ACC112 (cell line): Measurements from ENCODE around the gene RAET1L.

Experiments
- H2AFZ ChIP-seq: fragments of 200-600 bp; sonication (generic); one replicate; pipeline ENCODE4 v1.6.0; 2017; ENCODE audit warnings: antibody characterized with exemption, low read length; ENCODE audit not compliant: unreplicated experiment
- H3K27ac ChIP-seq: fragments of 200-600 bp; sonication (generic); 2 replicates; pipeline ENCODE4 v1.5.1; 2014; ENCODE audit warnings: low read depth, mild to moderate bottlenecking, antibody characterized with exemption, low read length, moderate library complexity
- H3K27me3 ChIP-seq: fragments of 200-600 bp; sonication (generic); 2 replicates; pipeline ENCODE4 v1.6.1; 2014; ENCODE audit warnings: mild to moderate bottlenecking, antibody characterized with exemption, low read length, moderate library complexity, mixed read lengths; ENCODE audit not compliant: insufficient read depth
- H3K36me3 ChIP-seq: fragments of 200-600 bp; sonication (generic); 2 replicates; pipeline ENCODE4 v1.6.1; 2016; ENCODE audit warnings: mild to moderate bottlenecking, antibody characterized with exemption, low read length, moderate library complexity, mixed read lengths; ENCODE audit not compliant: insufficient read depth
- H3K4me1 ChIP-seq: fragments of 200-600 bp; sonication (generic); one replicate; pipeline ENCODE4 v1.6.1; 2016; ENCODE audit warnings: low read length, mixed read lengths; ENCODE audit not compliant: insufficient read depth, unreplicated experiment, control insufficient read depth
- H3K4me3 ChIP-seq: fragments of 200-600 bp; sonication (generic); 2 replicates; pipeline ENCODE4 v1.5.1; 2014; ENCODE audit warnings: mild to moderate bottlenecking, low read depth, low read length
- H3K79me2 ChIP-seq: fragments of 200-600 bp; sonication (generic); one replicate; pipeline ENCODE4 v1.6.0; 2016; ENCODE audit warnings: low read length; ENCODE audit not compliant: control insufficient read depth, unreplicated experiment, insufficient read depth

Gene RAET1L

GRCh38 chr6:150044621-150045145 lies 19.4 kb upstream of the RAET1L start:
- H3K36me3 ChIP-seq, result no peaks in the 10 kb centered on the region
- no peak overlapping the region for H3K4me3 ChIP-seq
- no peaks in the 10 kb centered on the region for H3K4me1 ChIP-seq
- no peak overlapping the region for H2AFZ ChIP-seq
- H3K27ac ChIP-seq, result no peak overlapping the region
- no peaks in the 10 kb centered on the region for H3K79me2 ChIP-seq
- peaks cover 68% of the 10 kb centered on the region for H3K27me3 ChIP-seq

- H3K27me3 ChIP-seq, result peaks cover 78% of the 10 kb centered on the region
Observed at GRCh38 chr6:150043501-150044412, 18.4 kb upstream of the RAET1L start.

GRCh38 chr6:150043096-150043495 lies 17.8 kb upstream of the RAET1L start:
- Histone ChIP-seq H3K36me3 (no peaks in the 10 kb centered on the region), H3K27me3 (peaks cover 81% of the 10 kb centered on the region), H3K27ac (no peak overlapping the region), H3K4me3 (no peak overlapping the region), H2AFZ (no peak overlapping the region), H3K4me1 (peaks cover under 1% of the 10 kb centered on the region), H3K79me2 (no peaks in the 10 kb centered on the region)

More at GRCh38 chr6:150043501-150044412, 18.4 kb upstream of the RAET1L start:
- no peaks in the 10 kb centered on the region for H3K4me1 ChIP-seq
- no peaks in the 10 kb centered on the region for H3K79me2 ChIP-seq
- no peak overlapping the region for H3K4me3 ChIP-seq
- H3K36me3 ChIP-seq, result no peaks in the 10 kb centered on the region
- H2AFZ ChIP-seq, result no peak overlapping the region
- no peak overlapping the region for H3K27ac ChIP-seq

DNA sequence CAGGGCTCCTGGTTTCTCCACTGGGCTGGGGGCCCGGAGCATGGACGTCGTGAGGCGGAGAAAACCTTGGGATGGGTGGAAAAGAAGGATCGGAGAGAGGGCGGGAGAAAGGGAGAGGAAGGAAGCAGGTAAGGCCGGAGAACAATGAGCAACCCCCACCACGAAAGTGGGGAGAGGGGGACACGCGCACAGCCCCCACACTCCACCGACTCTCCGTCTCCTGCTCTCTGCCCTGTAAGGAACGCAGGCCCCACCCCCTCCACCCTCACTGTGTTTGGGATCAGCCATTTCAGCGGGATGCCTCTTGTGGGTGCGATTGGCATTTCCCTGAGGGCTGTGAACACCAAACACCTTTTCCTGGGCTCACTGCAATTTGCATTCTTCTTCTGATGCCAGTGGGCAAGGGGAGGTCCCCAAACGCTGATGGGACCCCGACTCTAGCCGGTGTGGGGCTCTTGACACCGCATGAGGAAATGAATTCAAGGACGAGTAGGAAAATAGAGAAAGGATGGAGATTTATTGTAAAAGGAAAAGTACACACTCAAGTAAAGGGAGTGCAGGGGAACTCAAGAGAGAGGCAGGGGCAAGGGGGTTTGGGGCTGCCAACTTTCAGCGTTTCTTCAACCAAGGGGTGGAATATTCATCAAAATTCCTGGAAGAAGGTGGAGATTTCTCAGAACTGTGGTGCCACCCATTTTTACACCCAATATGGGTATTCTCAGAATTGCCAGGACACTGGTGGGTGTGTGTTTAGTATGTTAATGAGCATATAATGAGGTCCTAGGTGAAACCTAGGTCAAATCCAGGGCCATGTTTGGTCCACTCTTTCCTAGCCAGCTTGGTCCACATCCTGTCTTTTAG lies 13.1 kb upstream of the RAET1L start:
- Histone ChIP-seq H2AFZ (no peak overlapping the region), H3K4me3 (peak overlapping the region; percentile 55), H3K27ac (no peak overlapping the region), H3K79me2 (no peaks in the 10 kb centered on the region), H3K36me3 (no peaks in the 10 kb centered on the region), H3K27me3 (peaks cover 97% of the 10 kb centered on the region), H3K4me1 (peaks cover 7% of the 10 kb centered on the region)

DNA sequence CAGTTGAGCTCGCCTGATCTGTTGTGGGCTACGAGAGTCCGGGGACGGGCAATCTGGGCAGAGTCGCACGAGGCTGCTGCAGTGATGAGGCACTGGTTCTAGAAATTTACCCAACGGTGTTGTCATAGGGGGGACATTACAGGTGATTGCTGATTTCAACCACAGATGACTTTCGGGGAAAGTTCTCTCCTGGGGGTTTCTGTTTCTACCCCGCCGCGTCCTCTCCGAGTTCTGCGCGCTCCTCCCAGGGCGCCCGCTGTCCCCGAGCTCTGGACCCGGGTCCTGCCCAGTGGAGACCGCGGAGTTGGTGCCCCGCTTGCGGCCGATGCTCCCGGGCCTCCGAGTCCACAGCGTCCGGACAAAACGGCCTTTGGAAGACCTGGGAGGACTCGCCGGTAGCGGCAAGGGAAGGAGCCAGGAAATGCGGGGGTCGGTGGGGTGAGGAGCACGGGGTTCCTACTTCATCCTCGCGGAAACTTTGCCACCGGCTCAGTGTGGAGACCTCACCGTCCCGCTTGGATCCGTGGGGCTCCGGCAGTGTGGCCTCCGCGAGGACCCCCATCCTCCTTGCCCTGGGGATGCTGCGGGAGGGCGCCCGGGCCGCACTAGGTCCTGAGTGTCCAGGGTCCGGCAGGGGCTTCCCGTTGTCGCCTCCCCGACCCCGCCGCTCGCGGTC lies 12.3 kb upstream of the RAET1L start:
- Histone ChIP-seq H2AFZ (no peak overlapping the region), H3K27ac (no peak overlapping the region), H3K4me1 (peaks cover 7% of the 10 kb centered on the region), H3K79me2 (no peaks in the 10 kb centered on the region), H3K27me3 (peaks cover 96% of the 10 kb centered on the region), H3K36me3 (no peaks in the 10 kb centered on the region), H3K4me3 (peak overlapping the region; percentile 55)

DNA sequence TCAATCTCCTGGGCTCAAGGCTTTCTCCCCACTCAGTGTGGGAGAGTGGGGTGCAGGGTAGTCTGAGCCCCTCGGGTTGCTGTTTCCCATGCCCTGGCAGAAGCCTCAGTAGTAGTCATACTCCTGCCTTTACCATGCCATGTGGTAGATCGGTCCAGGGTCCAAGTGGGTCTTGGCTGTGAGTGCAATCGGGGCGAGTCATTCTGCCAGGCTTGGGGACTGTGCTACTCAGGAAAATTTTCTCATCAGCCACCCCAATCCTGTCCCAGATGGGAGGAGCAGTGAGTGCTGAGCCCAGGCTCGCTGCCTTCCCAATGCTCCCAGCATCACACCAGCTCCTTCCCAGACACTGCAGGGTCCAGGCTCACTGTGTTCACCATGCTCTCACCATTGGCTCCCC lies 10.7 kb upstream of the RAET1L start:
- Histone ChIP-seq H3K27me3 (peaks cover 90% of the 10 kb centered on the region), H3K79me2 (no peaks in the 10 kb centered on the region), H3K36me3 (no peaks in the 10 kb centered on the region), H3K4me3 (no peak overlapping the region), H2AFZ (no peak overlapping the region), H3K27ac (no peak overlapping the region), H3K4me1 (peaks cover 7% of the 10 kb centered on the region)

DNA sequence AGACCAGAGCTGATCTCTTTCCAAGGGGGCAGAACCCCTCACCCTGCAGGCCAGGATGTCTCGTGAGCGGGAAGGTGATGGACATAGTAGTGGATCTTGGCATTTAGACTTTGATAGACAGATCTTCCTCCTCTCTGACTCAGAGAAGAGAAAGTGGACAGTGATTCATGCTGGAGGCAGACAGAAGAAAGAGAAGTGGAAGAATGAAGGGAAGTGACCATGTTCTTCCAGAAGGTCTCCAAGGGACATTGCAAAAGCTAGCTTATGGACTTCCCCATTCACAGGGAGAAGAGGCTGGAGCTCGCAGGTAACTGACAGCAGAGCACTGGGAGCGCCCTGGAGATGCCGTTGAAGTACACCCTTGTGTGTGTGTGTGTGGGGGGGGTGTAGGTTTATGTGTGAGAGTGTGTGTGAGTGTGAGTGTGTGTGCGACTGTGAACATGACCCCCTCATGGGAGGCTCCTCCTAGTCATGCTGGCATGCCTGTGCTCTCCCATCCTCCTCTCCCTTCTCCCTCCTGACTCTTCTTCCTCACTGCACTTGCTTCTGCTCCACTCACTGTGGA lies 8.0 kb upstream of the RAET1L start:
- H3K4me1 ChIP-seq, result peaks cover 7% of the 10 kb centered on the region
- H3K27ac ChIP-seq, result no peak overlapping the region
- H3K79me2 ChIP-seq, result no peaks in the 10 kb centered on the region
- H3K4me3 ChIP-seq, result no peak overlapping the region
- no peaks in the 10 kb centered on the region for H3K36me3 ChIP-seq
- peaks cover 84% of the 10 kb centered on the region for H3K27me3 ChIP-seq
- H2AFZ ChIP-seq, result no peak overlapping the region

GRCh38 chr6:150032598-150032997 lies 7.3 kb upstream of the RAET1L start:
- no peaks in the 10 kb centered on the region for H3K79me2 ChIP-seq
- no peak overlapping the region for H2AFZ ChIP-seq
- H3K27me3 ChIP-seq, result peaks cover 84% of the 10 kb centered on the region
- peaks cover 2% of the 10 kb centered on the region for H3K4me1 ChIP-seq
- no peak overlapping the region for H3K4me3 ChIP-seq
- H3K36me3 ChIP-seq, result no peaks in the 10 kb centered on the region
- no peak overlapping the region for H3K27ac ChIP-seq

- no peaks in the 10 kb centered on the region for H3K79me2 ChIP-seq
- no peak overlapping the region for H3K27ac ChIP-seq
- no peaks in the 10 kb centered on the region for H3K4me1 ChIP-seq
- no peak overlapping the region for H2AFZ ChIP-seq
- H3K4me3 ChIP-seq, result no peak overlapping the region
- H3K36me3 ChIP-seq, result no peaks in the 10 kb centered on the region
- H3K27me3 ChIP-seq, result peaks cover 81% of the 10 kb centered on the region
Observed at GRCh38 chr6:150030611-150031010, 5.3 kb upstream of the RAET1L start.

- peaks cover 73% of the 10 kb centered on the region for H3K27me3 ChIP-seq
- H3K27ac ChIP-seq, result no peak overlapping the region
Observed at GRCh38 chr6:150029749-150030148, 4.4 kb upstream of the RAET1L start.

More at GRCh38 chr6:150029749-150030148, 4.4 kb upstream of the RAET1L start:
- no peak overlapping the region for H2AFZ ChIP-seq
- peaks cover 6% of the 10 kb centered on the region for H3K4me1 ChIP-seq
- no peak overlapping the region for H3K4me3 ChIP-seq
- H3K79me2 ChIP-seq, result no peaks in the 10 kb centered on the region
- H3K36me3 ChIP-seq, result no peaks in the 10 kb centered on the region
